Colonic mucosa (tissue), 4 donors: ENCODE measurements around the gene ANXA8. TPM values are rescaled to one million over a fixed set of nuclear protein-coding genes. Genes with fewer than 3 reads are reported as not detected.
"Not testable (repeated sequence)": the region's sequence is repeated elsewhere in the genome, so short reads cannot be mapped to it uniquely, and the experiment has no call there.

Source experiments
- DNase-seq: peaks from one replicate; pipeline ENCODE4 v3.0.0-alpha.2; 2020
- H3K27ac ChIP-seq: fragments of 200-600 bp; one replicate; pipeline ENCODE4 v1.8.0; 2021
- H3K27me3 ChIP-seq: fragments of 200-600 bp; one replicate; pipeline ENCODE4 v1.8.0; 2021
- H3K36me3 ChIP-seq: fragments of 200-600 bp; one replicate; pipeline ENCODE4 v1.8.0; 2021
- H3K4me1 ChIP-seq: fragments of 200-600 bp; one replicate; pipeline ENCODE4 v1.8.0; 2021; ENCODE audit warnings: mild to moderate bottlenecking
- H3K4me3 ChIP-seq: fragments of 200-600 bp; one replicate; pipeline ENCODE4 v1.8.0; 2021
- H3K9ac ChIP-seq, 2 donors: one replicate each; pipeline ENCODE4 v1.7.0; 2013; ENCODE audit warnings: control low read depth in 2 of 2, low read depth in 2 of 2, low read length in 2 of 2
- H3K9me3 ChIP-seq: fragments of 200-600 bp; one replicate; pipeline ENCODE4 v1.8.0; 2021
- intact Hi-C: fragments of 100-400 bp; cut with DNase I; formaldehyde crosslinking; loops from one replicate; pipeline ENCODE4 v1.14.1; 2022
- total RNA-seq, 2 donors: library from RNA; stranded (reverse); fragmentation: NEBNext Ultra II Directional in 1 of 2; extraction: Animal tissue kit (Norgen Biotek cat#: 25700) in 1 of 2; gene quantifications; one replicate each; pipeline ENCODE4 v1.2.1, GENCODE V29; 2021
- TF ChIP-seq, protein P1 (sequence below): fragments of 200-600 bp; IDR thresholded peaks from one replicate; pipeline ENCODE4 v1.8.0; 2022; ENCODE audit warnings: antibody characterized with exemption, mild to moderate bottlenecking
- donor health status: healthy.
- donor health status: DM: no; HTN: no; CAD: no.
- donor health status: DM: no; HTN: no; CAD: no.

ANXA8 gene
- total RNA-seq, 2 donors from 2014 or later = not detected

DNA sequence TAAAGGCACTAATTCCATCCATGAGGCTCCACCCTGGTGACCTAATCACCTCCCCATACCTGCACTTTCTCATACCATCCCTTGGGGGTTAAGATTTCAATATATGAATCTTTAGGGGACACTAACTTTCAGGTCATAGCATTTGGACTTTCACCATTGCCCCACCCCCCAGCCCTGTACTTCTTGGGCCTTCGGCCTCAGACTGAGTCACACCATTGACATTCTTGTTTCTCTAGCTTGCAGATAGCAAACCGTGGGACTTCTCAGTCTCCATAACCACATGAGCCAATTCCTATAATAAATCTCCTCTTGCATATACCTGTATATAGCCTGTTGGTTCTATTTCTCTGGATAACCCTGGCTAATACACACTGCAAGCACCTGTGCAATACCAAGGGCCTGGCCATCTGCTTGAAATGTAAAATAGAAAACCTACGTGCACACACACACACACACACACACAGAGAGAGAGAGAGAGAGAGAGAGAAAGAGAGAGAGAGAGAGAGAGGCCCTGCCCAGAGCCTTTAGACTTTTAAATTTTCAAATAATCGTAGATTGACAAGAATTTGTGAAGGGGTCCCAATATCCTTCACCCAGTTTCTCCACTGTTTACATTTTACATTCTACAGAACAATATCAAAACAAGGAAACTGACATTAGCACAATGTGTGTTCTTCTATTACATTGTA is 25.3 kb downstream of the ANXA8 start:
- intact Hi-C loops = no loop called here

GRCh38 chr10:47457826-47458225 is 26.1 kb downstream of the ANXA8 start:
- no peak overlapping the region for H3K27ac ChIP-seq
- no peaks in the 10 kb centered on the region for H3K36me3 ChIP-seq
- H3K9ac ChIP-seq = no peak overlapping the region
- no peaks in the 10 kb centered on the region for H3K4me1 ChIP-seq
- TF ChIP-seq, protein P1, sequence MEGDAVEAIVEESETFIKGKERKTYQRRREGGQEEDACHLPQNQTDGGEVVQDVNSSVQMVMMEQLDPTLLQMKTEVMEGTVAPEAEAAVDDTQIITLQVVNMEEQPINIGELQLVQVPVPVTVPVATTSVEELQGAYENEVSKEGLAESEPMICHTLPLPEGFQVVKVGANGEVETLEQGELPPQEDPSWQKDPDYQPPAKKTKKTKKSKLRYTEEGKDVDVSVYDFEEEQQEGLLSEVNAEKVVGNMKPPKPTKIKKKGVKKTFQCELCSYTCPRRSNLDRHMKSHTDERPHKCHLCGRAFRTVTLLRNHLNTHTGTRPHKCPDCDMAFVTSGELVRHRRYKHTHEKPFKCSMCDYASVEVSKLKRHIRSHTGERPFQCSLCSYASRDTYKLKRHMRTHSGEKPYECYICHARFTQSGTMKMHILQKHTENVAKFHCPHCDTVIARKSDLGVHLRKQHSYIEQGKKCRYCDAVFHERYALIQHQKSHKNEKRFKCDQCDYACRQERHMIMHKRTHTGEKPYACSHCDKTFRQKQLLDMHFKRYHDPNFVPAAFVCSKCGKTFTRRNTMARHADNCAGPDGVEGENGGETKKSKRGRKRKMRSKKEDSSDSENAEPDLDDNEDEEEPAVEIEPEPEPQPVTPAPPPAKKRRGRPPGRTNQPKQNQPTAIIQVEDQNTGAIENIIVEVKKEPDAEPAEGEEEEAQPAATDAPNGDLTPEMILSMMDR = no peak
- H3K4me3 ChIP-seq = no peak overlapping the region
- H3K27me3 ChIP-seq = no peaks in the 10 kb centered on the region
- no peaks in the 10 kb centered on the region for H3K9me3 ChIP-seq
- intact Hi-C loops = no loop called here
- no peak for DNase-seq

More for the DNA sequence above, 25.3 kb downstream of the ANXA8 start:
- Histone ChIP-seq H3K4me3 (no peak overlapping the region), H3K9ac (no peak overlapping the region), H3K36me3 (no peaks in the 10 kb centered on the region), H3K27me3 (no peaks in the 10 kb centered on the region), H3K4me1 (no peaks in the 10 kb centered on the region), H3K9me3 (no peaks in the 10 kb centered on the region), H3K27ac (no peak overlapping the region)
- DNase-seq = no peak
- TF ChIP-seq, protein P1 = no peak

DNA sequence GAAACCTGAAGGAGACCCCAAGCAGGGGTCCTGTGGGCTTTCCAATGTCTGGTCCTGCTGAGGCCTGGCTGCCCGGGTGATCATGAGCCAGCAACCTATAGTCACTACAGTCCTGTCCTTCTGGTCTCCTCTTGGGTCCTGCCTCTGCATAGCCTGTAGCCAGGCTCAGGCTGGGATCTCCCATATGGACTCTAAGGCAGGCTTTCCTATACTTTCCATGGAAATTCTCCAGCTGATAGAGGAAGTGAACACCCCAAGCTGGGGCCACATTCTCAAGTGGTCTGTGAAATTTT is 26.4 kb downstream of the ANXA8 start:
- no peak for DNase-seq
- intact Hi-C loops = no loop called here

DNA sequence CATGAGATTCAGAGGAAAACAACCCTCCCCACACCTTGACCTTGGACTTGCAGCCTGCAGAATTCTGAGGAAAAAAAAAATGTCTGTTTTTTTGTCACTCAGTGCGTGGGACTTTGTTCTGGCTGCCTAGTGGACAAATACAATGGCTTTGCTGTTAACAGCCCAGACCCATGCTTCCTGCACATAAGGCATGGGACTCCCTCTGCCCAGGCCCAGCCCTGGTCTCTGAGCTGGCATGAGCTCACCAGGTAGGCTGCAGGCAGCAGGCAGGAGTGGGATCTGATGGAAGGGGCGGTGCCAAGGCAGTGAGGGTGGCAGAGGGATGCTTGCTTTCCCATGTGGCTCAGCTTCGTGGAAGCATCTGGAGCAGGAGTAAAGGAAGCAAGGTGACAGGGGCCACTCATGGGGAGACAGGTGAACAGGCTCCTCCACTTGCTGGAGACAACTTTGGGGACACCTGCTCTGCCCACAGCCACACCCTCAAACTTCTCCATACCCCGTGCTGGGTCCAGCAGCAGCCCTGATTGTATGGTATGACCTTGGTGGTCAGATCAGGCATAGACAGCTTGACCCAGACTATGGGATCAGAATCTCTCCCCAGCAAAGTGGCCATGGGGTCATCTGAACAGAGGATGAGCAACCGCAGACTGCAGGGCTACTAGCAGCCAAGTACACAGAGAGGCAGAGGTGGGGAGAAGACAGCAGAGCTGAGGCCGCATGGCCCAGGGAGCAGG is 27.0 kb downstream of the ANXA8 start:
- H3K27ac ChIP-seq = no peak overlapping the region
- H3K4me3 ChIP-seq = no peak overlapping the region
- H3K4me1 ChIP-seq = no peaks in the 10 kb centered on the region
- intact Hi-C loops = no loop called here
- TF ChIP-seq, protein P1 = no peak
- no peaks in the 10 kb centered on the region for H3K27me3 ChIP-seq
- no peak overlapping the region for H3K9ac ChIP-seq
- no peak for DNase-seq
- H3K36me3 ChIP-seq = no peaks in the 10 kb centered on the region
- no peaks in the 10 kb centered on the region for H3K9me3 ChIP-seq

More for the DNA sequence above, 26.4 kb downstream of the ANXA8 start:
- Histone ChIP-seq H3K27me3 (no peaks in the 10 kb centered on the region), H3K9me3 (no peaks in the 10 kb centered on the region), H3K4me1 (no peaks in the 10 kb centered on the region), H3K27ac (no peak overlapping the region), H3K4me3 (no peak overlapping the region), H3K36me3 (no peaks in the 10 kb centered on the region), H3K9ac (no peak overlapping the region)
- TF ChIP-seq, protein P1 = no peak

GRCh38 chr10:47456079-47456785 is 27.7 kb downstream of the ANXA8 start:
- Histone ChIP-seq H3K4me3 (no peak overlapping the region), H3K4me1 (no peaks in the 10 kb centered on the region), H3K27ac (no peak overlapping the region), H3K27me3 (no peaks in the 10 kb centered on the region), H3K36me3 (no peaks in the 10 kb centered on the region), H3K9me3 (no peaks in the 10 kb centered on the region), H3K9ac (no peak overlapping the region)
- intact Hi-C loops = no loop called here
- TF ChIP-seq, protein P1 = no peak
- no peak for DNase-seq

- H3K9ac ChIP-seq, DNase-seq, H3K27ac ChIP-seq, H3K27me3 ChIP-seq, H3K36me3 ChIP-seq, H3K4me3 ChIP-seq, H3K4me1 ChIP-seq, H3K9me3 ChIP-seq, intact Hi-C loops: not testable (repeated sequence)
Observed at GRCh38 chr10:47455350-47456078, 28.4 kb downstream of the ANXA8 start.
